HG02588 (cell line): Measurements from ENCODE around the gene CNTN6.

Experiments used
- ATAC-seq: cut with Tn5 transposase; IDR thresholded peaks from one replicate; pipeline ENCODE4 v1.9.1; 2021; ENCODE audit warnings: mild to moderate bottlenecking, moderate library complexity; ENCODE audit not compliant: unreplicated experiment

The CNTN6 gene

GRCh38 chr3:1092771-1093170 is at the start of gene CNTN6:
Gene CNTN6, plus strand, starts transcription at chr3:1093024. Its CDS starts 54,985 bp downstream, at chr3:1148009.
- ATAC-seq: no peak

- no peak for ATAC-seq
These were observed 44.3 kb upstream of the CNTN6 start for GRCh38 chr3:1048558-1048957.

- no peak for ATAC-seq
These were observed 37.0 kb upstream of the CNTN6 start for GRCh38 chr3:1055870-1056269.

- ATAC-seq: no peak
These were observed 36.1 kb upstream of the CNTN6 start for GRCh38 chr3:1056744-1057143.

GRCh38 chr3:1057436-1057835 is 35.4 kb upstream of the CNTN6 start:
- no peak for ATAC-seq

GRCh38 chr3:1068985-1069384 is 23.8 kb upstream of the CNTN6 start:
- no peak for ATAC-seq

- ATAC-seq: no peak
These were observed 20.8 kb upstream of the CNTN6 start for GRCh38 chr3:1072041-1072440.

GRCh38 chr3:1079662-1080061 is 13.2 kb upstream of the CNTN6 start:
- ATAC-seq: no peak

GRCh38 chr3:1082108-1082507 is 10.7 kb upstream of the CNTN6 start:
- ATAC-seq: no peak

- ATAC-seq: no peak
These were observed 5.7 kb upstream of the CNTN6 start for GRCh38 chr3:1087066-1087560.

GRCh38 chr3:1088503-1088902 is 4.3 kb upstream of the CNTN6 start:
- no peak for ATAC-seq

GRCh38 chr3:1091286-1091685 is 1.5 kb upstream of the CNTN6 start:
- no peak for ATAC-seq

GRCh38 chr3:1092061-1092460 is 763 bp upstream of the CNTN6 start:
- no peak for ATAC-seq

GRCh38 chr3:1093217-1093616 is 393 bp downstream of the CNTN6 start:
- no peak for ATAC-seq

- ATAC-seq: no peak
These were observed 10.7 kb downstream of the CNTN6 start for GRCh38 chr3:1103525-1103924.

- ATAC-seq: no peak
These were observed 25.1 kb downstream of the CNTN6 start for GRCh38 chr3:1117843-1118473.

- ATAC-seq: no peak
These were observed 38.3 kb downstream of the CNTN6 start for GRCh38 chr3:1131166-1131565.

- no peak for ATAC-seq
These were observed 42.4 kb downstream of the CNTN6 start for GRCh38 chr3:1135194-1135593.

- no peak for ATAC-seq
These were observed 45.2 kb downstream of the CNTN6 start for GRCh38 chr3:1138036-1138435.

GRCh38 chr3:1139071-1139470 is 46.2 kb downstream of the CNTN6 start:
- ATAC-seq: no peak

GRCh38 chr3:1147326-1147725 is 54.5 kb downstream of the CNTN6 start:
- no peak for ATAC-seq

GRCh38 chr3:1147819-1148218 is 55.0 kb downstream of the CNTN6 start:
- ATAC-seq: no peak

- ATAC-seq: no peak
These were observed 71.3 kb downstream of the CNTN6 start for GRCh38 chr3:1164101-1164500.
